22Rv1 (cell line): ENCODE results near the gene FAM3C.

Source experiments
- H3K27ac ChIP-seq: fragments of 450-650 bp; 2 replicates; pipeline ENCODE4 v1.5.1; 2017
- CTCF ChIP-seq: fragments of 450-650 bp; IDR thresholded peaks from 2 replicates; pipeline ENCODE4 v1.5.1; 2017; ENCODE audit warnings: mild to moderate bottlenecking
- ZFX ChIP-seq: fragments of 450-650 bp; IDR thresholded peaks from 2 replicates; pipeline ENCODE4 v1.6.1; 2017; ENCODE audit warnings: antibody characterized with exemption, borderline replicate concordance

The FAM3C gene

GRCh38 chr7:121388950-121389349, 7.2 kb downstream of the FAM3C start:
- TF ChIP-seq CTCF: no peak
- TF ChIP-seq ZFX: no peak
- no peak overlapping the region for H3K27ac ChIP-seq

GRCh38 chr7:121385800-121386179, 10.3 kb downstream of the FAM3C start:
- TF ChIP-seq CTCF (no peak), ZFX (no peak)
- no peak overlapping the region for H3K27ac ChIP-seq

- H3K27ac ChIP-seq: no peak overlapping the region
- TF ChIP-seq CTCF (no peak), ZFX (no peak)
Observed at GRCh38 chr7:121385056-121385799, 10.9 kb downstream of the FAM3C start.

- TF ChIP-seq CTCF (no peak), ZFX (no peak)
- H3K27ac ChIP-seq: no peak overlapping the region
Observed at GRCh38 chr7:121384265-121384664, 11.8 kb downstream of the FAM3C start.

GRCh38 chr7:121383235-121383910, 12.7 kb downstream of the FAM3C start:
- no peak overlapping the region for H3K27ac ChIP-seq
- TF ChIP-seq CTCF: no peak
- no peak for TF ChIP-seq ZFX

GRCh38 chr7:121382473-121382872, 13.6 kb downstream of the FAM3C start:
- TF ChIP-seq CTCF: no peak
- no peak for TF ChIP-seq ZFX
- no peak overlapping the region for H3K27ac ChIP-seq

- TF ChIP-seq ZFX (no peak), CTCF (no peak)
- no peak overlapping the region for H3K27ac ChIP-seq
Observed at GRCh38 chr7:121379930-121380329, 16.2 kb downstream of the FAM3C start.
